RWPE2 (cell line): Measurements from ENCODE around the gene CALML5.

Source experiments
- ATAC-seq: fragments of 200-7000 bp; cut with Tn5 transposase; 3 replicates; pipeline ENCODE4 v1.9.1; 2021; ENCODE audit warnings: low read depth
- DNase-seq: peaks from one replicate; pipeline ENCODE4 v3.0.0-alpha.2; 2020; ENCODE audit warnings: low spot score
- H3K27ac ChIP-seq: fragments of 450-650 bp; 2 replicates; pipeline ENCODE4 v1.5.1; 2017; ENCODE audit warnings: mild to moderate bottlenecking; ENCODE audit not compliant: poor library complexity, severe bottlenecking
- H3K27me3 ChIP-seq: fragments of 250-450 bp; sonication (Bioruptor Pico); 2 replicates; pipeline ENCODE4 v1.5.1; 2021; ENCODE audit warnings: mild to moderate bottlenecking, moderate library complexity; ENCODE audit not compliant: insufficient read depth, poor library complexity, severe bottlenecking
- H3K36me3 ChIP-seq: fragments of 250-450 bp; sonication (Bioruptor Pico); 2 replicates; pipeline ENCODE4 v1.5.1; 2020; ENCODE audit warnings: low read depth, mild to moderate bottlenecking, moderate library complexity
- H3K4me1 ChIP-seq: fragments of 250-450 bp; sonication (Bioruptor Pico); 2 replicates; pipeline ENCODE4 v1.5.1; 2021; ENCODE audit warnings: mild to moderate bottlenecking, moderate library complexity; ENCODE audit not compliant: insufficient read depth, poor library complexity, severe bottlenecking
- H3K4me3 ChIP-seq: fragments of 250-450 bp; sonication (Bioruptor Pico); 2 replicates; pipeline ENCODE4 v1.5.1; 2021; ENCODE audit warnings: mild to moderate bottlenecking, moderate library complexity; ENCODE audit not compliant: severe bottlenecking
- H3K9me3 ChIP-seq: fragments of 250-450 bp; sonication (Bioruptor Pico); 2 replicates; pipeline ENCODE4 v1.5.1; 2021; ENCODE audit warnings: mild to moderate bottlenecking, moderate library complexity; ENCODE audit not compliant: severe bottlenecking
- TF ChIP-seq, protein P1 (sequence below): fragments of 450-650 bp; IDR thresholded peaks from one replicate; pipeline ENCODE4 v1.5.1; 2017; ENCODE audit warnings: mild to moderate bottlenecking, moderate library complexity; ENCODE audit not compliant: poor library complexity, severe bottlenecking

CALML5 gene

DNA sequence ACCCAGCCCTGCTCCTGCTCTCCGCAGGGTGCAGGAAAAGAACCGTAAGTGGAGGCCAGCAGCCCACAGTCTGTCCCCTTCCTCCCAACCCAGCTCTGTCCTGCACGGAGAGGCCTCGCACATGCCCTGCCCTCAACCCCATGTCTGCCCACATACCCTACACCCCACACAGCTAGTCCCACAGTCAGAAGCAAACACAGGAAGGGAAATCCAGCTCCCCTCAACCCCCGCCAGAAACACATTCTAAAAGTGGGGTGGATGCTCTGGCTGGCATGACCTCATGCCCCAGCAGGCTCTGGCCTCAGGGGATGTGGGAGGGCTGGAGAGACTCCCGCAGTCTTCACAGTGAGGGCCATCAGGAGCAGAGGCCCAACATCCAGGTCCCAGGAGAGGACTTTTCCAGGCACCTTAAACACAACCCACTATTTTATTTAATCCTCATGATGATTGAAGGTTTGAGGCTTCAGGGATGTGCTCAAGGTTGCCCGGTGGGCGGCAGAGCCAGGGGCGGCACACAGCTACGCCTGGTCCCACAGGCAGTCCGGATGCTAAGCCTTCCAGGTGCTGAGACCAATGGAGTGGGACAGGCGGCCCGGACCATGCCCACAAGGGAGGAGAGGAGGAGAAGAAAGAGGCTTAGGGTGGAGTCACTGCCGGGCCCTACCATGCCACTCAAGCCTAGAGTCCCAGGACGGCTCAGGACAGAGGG is 29.9 kb downstream of the CALML5 start:
- no peak for DNase-seq
- H3K4me3 ChIP-seq: no peak overlapping the region
- TF ChIP-seq, protein P1, sequence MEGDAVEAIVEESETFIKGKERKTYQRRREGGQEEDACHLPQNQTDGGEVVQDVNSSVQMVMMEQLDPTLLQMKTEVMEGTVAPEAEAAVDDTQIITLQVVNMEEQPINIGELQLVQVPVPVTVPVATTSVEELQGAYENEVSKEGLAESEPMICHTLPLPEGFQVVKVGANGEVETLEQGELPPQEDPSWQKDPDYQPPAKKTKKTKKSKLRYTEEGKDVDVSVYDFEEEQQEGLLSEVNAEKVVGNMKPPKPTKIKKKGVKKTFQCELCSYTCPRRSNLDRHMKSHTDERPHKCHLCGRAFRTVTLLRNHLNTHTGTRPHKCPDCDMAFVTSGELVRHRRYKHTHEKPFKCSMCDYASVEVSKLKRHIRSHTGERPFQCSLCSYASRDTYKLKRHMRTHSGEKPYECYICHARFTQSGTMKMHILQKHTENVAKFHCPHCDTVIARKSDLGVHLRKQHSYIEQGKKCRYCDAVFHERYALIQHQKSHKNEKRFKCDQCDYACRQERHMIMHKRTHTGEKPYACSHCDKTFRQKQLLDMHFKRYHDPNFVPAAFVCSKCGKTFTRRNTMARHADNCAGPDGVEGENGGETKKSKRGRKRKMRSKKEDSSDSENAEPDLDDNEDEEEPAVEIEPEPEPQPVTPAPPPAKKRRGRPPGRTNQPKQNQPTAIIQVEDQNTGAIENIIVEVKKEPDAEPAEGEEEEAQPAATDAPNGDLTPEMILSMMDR: no peak
- no peaks in the 10 kb centered on the region for H3K36me3 ChIP-seq
- H3K27me3 ChIP-seq: no peaks in the 10 kb centered on the region
- peaks cover 2% of the 10 kb centered on the region for H3K9me3 ChIP-seq
- H3K27ac ChIP-seq: no peak overlapping the region
- H3K4me1 ChIP-seq: peaks cover 19% of the 10 kb centered on the region
- ATAC-seq: no peak

DNA sequence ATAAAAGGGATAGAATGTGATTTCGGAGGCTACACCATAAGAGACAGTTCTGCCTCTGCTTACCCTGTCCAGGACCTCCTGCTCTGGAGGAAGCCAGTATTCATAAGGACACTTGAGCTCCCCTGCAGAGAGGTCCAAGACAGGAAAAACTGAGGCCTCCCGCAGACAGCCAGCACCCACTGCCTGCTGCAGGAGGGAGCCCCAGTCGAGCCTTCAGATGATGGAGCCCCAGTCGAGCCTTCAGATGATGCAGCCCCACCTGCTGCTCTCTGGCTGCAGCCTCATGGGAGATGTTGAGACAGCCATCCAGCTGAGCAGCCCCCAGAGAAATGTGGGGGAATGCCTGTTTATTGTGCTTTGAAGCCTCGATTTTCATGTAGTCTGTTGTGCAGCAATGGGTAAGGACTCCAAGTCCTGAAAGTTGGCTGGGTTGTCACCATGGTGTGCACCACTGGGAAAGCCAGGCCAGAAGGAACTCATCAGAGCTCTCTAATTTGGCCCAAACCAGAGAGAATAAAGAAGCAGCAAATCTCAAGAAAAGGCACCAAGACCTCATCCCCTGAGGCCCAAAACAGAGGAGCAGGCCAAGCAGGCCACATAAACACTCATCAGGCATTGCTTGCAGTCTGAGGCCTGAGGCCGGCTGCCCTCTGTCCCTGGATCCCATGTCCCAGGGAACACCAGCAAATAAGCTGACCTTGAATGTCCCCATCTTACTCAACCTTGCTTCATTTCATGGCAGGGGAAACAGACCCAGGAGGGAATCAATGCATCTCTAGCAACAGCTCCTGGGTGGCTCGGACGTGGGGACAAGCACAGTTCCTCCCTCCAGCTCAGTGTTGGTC is 30.9 kb downstream of the CALML5 start:
- TF ChIP-seq, protein P1: no peak
- Histone ChIP-seq H3K4me3 (no peak overlapping the region), H3K4me1 (peaks cover 19% of the 10 kb centered on the region), H3K27ac (peak overlapping the region; percentile 82), H3K27me3 (no peaks in the 10 kb centered on the region), H3K36me3 (no peaks in the 10 kb centered on the region), H3K9me3 (peaks cover 2% of the 10 kb centered on the region)
- no peak for DNase-seq
- no peak for ATAC-seq

- Histone ChIP-seq H3K9me3 (peaks cover 2% of the 10 kb centered on the region), H3K4me1 (peaks cover 19% of the 10 kb centered on the region), H3K4me3 (no peak overlapping the region), H3K27me3 (no peaks in the 10 kb centered on the region), H3K36me3 (no peaks in the 10 kb centered on the region), H3K27ac (peak overlapping the region; percentile 82)
- no peak for ATAC-seq
- DNase-seq: no peak
- TF ChIP-seq, protein P1: no peak
These were observed 31.6 kb downstream of the CALML5 start for GRCh38 chr10:5467634-5468255.

DNA sequence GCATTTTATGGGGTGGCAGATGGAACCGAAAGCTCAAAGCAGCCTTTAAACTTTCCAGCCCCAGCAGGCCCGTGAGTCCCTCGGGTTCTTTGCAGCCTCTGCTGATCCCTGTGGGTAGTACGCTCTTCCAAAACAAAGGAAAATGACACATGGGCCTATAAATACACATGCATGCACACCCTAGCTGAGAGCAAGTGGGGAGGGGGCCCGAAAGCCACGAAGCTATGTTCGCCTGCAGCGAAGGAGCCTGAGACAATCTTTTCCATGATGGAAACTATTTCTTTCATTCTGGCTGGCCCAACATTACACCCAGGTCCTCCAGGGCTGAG is 32.2 kb downstream of the CALML5 start:
- TF ChIP-seq, protein P1: no peak
- H3K27me3 ChIP-seq: no peaks in the 10 kb centered on the region

More for the DNA sequence above, 32.2 kb downstream of the CALML5 start:
- Histone ChIP-seq H3K27ac (peak overlapping the region; percentile 82), H3K36me3 (no peaks in the 10 kb centered on the region), H3K4me1 (peaks cover 24% of the 10 kb centered on the region), H3K4me3 (no peak overlapping the region), H3K9me3 (peaks cover 2% of the 10 kb centered on the region)
- DNase-seq (no peak), ATAC-seq (no peak)
